Esophagus squamous epithelium (tissue), 5 donors: ENCODE results near the gene NCSTN. TPM values are rescaled to one million over a fixed set of nuclear protein-coding genes. Genes with fewer than 3 reads are reported as not detected.

Source experiments
- DNase-seq: peaks from one replicate; lab custom pipeline; 2025; lab: John Stamatoyannopoulos, UW
- H3K27ac ChIP-seq, 4 donors: fragments of 200-600 bp; sonication (generic); one replicate each; pipeline ENCODE4 v1.5.1; 2016 to 2019; ENCODE audit warnings: mild to moderate bottlenecking in 1 of 4
- H3K27me3 ChIP-seq, 4 donors: fragments of 200-600 bp; sonication (generic); 1 replicate in 3 of 4; 2 replicates in 1 of 4; pipeline versions ENCODE4 v1.5.1 to v1.6.0; 2017 to 2021; ENCODE audit warnings: antibody characterized with exemption in 1 of 4
- H3K36me3 ChIP-seq, 3 donors: fragments of 200-600 bp; sonication (generic); one replicate each; pipeline ENCODE4 v1.5.1; 2016 to 2019
- H3K4me1 ChIP-seq, 3 donors: fragments of 200-600 bp; sonication (generic); one replicate each; pipeline ENCODE4 v1.5.1; 2017 to 2019
- H3K4me3 ChIP-seq, 4 donors: fragments of 200-600 bp; sonication (generic); 1 replicate in 3 of 4; 2 replicates in 1 of 4; pipeline ENCODE4 v1.5.1; 2016 to 2019; ENCODE audit warnings: mild to moderate bottlenecking in 2 of 4, moderate library complexity in 1 of 4
- H3K9me3 ChIP-seq, 3 donors: fragments of 200-600 bp; sonication (generic); one replicate each; pipeline ENCODE4 v1.5.1; 2016 to 2019
- POLR2A ChIP-seq, 4 donors: fragments of 450-650 bp; IDR thresholded peaks; one replicate each; pipeline ENCODE4 v1.6.1; 2017; ENCODE audit warnings: antibody characterized with exemption in 4 of 4, mild to moderate bottlenecking in 4 of 4, moderate library complexity in 3 of 4
- WGBS, 2 donors: methylation state at CpG; one replicate each; pipeline ENCODE4 v1.1.5; 2018; 5-methylcytosine and 5-hydroxymethylcytosine counted together
- intact Hi-C: fragments of 100-400 bp; cut with DNase I; formaldehyde crosslinking; loops from one replicate; pipeline ENCODE4 v1.15.0; 2022
- total RNA-seq, 4 donors: library from RNA; depleted of rRNA; stranded (reverse); fragments of >200 nt; gene quantifications; one replicate each; pipeline ENCODE4 v1.1.0, GENCODE V29; 2016
- TF ChIP-seq, protein P1 (sequence below), 6 experiments: fragments of 450-650 bp in 4 of 6; fragments of 200-600 bp in 2 of 6; sonication (generic) in 2 of 6; IDR thresholded peaks; one replicate each; pipeline ENCODE4 v1.5.1; 2016 to 2019; ENCODE audit warnings: antibody characterized with exemption in 6 of 6, mild to moderate bottlenecking in 4 of 6, moderate library complexity in 4 of 6
- donor health status: DM: yes; HTN: yes; CAD: no.

NCSTN gene
- total RNA-seq, 4 donors from 2014 or later = 40.2 to 57.6 (median 49.8) TPM

DNA sequence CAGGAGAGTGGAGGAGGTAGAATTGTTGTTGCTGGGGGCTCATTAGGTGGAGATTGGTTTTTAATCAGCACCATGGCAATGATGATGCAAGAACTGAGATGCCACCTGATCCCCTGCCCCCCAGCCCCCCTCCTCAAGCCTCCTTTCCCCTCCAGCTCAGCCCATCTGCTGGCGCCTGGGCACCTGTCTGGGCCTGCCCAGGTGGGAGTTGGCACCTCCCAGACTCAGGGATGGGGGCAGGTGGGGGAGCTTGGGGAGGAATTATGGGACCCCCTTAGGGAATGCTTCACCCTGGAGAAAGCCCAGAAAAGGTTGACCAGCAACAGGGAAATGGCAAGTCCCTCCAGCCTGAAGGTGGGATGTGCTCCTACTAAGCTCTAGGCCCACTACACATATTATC is 22.1 kb downstream of the NCSTN start:
- peaks cover 0 to 10% (median 0%) of the 10 kb centered on the region in 4 donors for H3K27me3 ChIP-seq
- no peak overlapping the region for H3K27ac ChIP-seq
- WGBS, 2 donors = no CpG with 5 or more reads among the region's 1 CpG
- no peak for TF ChIP-seq POLR2A (IDR thresholded peaks at IDR 0.05)
- TF ChIP-seq, protein P1, sequence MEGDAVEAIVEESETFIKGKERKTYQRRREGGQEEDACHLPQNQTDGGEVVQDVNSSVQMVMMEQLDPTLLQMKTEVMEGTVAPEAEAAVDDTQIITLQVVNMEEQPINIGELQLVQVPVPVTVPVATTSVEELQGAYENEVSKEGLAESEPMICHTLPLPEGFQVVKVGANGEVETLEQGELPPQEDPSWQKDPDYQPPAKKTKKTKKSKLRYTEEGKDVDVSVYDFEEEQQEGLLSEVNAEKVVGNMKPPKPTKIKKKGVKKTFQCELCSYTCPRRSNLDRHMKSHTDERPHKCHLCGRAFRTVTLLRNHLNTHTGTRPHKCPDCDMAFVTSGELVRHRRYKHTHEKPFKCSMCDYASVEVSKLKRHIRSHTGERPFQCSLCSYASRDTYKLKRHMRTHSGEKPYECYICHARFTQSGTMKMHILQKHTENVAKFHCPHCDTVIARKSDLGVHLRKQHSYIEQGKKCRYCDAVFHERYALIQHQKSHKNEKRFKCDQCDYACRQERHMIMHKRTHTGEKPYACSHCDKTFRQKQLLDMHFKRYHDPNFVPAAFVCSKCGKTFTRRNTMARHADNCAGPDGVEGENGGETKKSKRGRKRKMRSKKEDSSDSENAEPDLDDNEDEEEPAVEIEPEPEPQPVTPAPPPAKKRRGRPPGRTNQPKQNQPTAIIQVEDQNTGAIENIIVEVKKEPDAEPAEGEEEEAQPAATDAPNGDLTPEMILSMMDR (IDR thresholded peaks at IDR 0.05) = no peak
- H3K9me3 ChIP-seq = no peaks in the 10 kb centered on the region
- DNase-seq = no peak
- H3K4me1 ChIP-seq = no peaks in the 10 kb centered on the region
- no peak overlapping the region for H3K4me3 ChIP-seq
- H3K36me3 ChIP-seq = peaks cover 0 to 11% (median 0%) of the 10 kb centered on the region in 3 donors
- intact Hi-C loops = no loop called here

DNA sequence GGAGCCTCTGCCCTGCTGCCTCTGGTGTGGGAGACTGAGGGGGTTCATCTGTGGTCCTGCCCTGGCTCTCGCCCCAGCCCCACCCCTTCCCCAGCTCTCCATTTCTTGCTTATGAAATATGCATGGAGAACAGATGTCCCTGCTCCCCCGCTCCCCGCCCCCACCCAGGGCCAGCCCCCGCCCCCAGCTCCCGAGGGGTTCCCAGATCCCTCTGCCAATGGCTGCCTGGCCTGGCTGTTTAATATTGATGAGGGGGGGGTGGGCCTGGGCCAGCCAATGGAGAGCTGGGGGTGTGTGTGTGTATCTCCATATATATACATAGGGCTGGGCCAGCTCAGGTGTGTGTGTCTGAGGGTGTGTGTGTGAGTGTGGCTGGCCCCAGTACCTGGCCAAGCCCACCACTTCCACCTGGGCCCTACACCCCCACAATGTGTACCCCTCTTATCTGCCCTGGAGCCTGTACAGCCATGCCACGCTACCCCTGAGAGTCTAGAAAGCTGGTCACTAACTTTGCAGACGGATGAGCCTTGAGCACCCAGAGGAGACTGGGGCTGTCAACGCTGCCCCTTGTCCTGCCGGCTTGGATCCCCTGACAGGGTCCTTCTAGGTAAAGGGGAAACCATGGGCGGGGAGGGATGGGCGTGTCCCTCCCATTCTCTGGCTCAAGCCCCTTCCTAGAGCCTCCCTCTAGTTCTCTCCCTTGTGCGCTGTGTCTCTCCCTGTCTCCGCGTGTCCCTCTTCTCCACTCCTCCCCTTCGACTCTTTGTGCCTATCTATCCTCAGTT is 23.7 kb downstream of the NCSTN start, which contains the start of gene NHLH1:
NHLH1 (plus strand) TSS at position 341 of the 785 bp plus-strand sequence. CDS start 3,661 bp downstream, outside the sequence.
- no peak for DNase-seq
- H3K4me3 ChIP-seq = no peak within 1 kb of the TSS
- intact Hi-C loops = no loop called here
- H3K27me3 ChIP-seq = peaks cover 0 to 26% (median 0%) of the 10 kb centered on the region in 4 donors
- TF ChIP-seq, protein P1 (IDR thresholded peaks at IDR 0.05) = no peak
- no peak for TF ChIP-seq POLR2A (IDR thresholded peaks at IDR 0.05)
- 72 to 76% methylated on average over 7 to 9 of the region's 15 CpGs for WGBS, 2 donors
- H3K27ac ChIP-seq = no peak within 1 kb of the TSS
- H3K9me3 ChIP-seq = no peaks in the 10 kb centered on the region
- no peaks in the 10 kb centered on the region for H3K4me1 ChIP-seq
- no peaks in the 10 kb centered on the region for H3K36me3 ChIP-seq

DNA sequence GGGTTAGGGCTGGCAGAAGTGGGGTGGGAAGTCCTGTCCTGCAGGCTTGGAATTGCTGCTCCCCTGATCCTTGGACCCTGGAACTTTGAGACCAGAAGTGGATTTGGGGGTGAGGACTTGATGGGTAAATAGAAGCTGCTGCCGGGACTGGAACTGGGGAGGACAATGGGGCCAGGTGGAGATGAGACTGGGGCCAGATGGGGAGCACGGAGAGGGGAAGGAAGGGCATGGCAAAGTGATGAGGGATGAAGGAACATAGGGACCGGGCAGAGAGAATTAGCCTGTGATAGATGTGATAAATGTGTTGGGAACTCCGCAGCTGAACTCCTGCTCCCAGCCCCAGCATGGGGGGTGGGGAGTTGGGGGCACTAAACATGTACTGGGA is 24.3 kb downstream of the NCSTN start:
- no peak for TF ChIP-seq POLR2A (IDR thresholded peaks at IDR 0.05)
- TF ChIP-seq, protein P1 (IDR thresholded peaks at IDR 0.05) = no peak
- Histone ChIP-seq H3K9me3 (no peaks in the 10 kb centered on the region), H3K27me3 (peaks cover 0 to 30% (median 0%) of the 10 kb centered on the region in 4 donors), H3K27ac (no peak overlapping the region), H3K4me3 (no peak overlapping the region), H3K4me1 (no peaks in the 10 kb centered on the region), H3K36me3 (no peaks in the 10 kb centered on the region)
- no peak for DNase-seq
- intact Hi-C loops = no loop called here
- 56 to 60% methylated on average over 4 of the region's 4 CpGs for WGBS, 2 donors

DNA sequence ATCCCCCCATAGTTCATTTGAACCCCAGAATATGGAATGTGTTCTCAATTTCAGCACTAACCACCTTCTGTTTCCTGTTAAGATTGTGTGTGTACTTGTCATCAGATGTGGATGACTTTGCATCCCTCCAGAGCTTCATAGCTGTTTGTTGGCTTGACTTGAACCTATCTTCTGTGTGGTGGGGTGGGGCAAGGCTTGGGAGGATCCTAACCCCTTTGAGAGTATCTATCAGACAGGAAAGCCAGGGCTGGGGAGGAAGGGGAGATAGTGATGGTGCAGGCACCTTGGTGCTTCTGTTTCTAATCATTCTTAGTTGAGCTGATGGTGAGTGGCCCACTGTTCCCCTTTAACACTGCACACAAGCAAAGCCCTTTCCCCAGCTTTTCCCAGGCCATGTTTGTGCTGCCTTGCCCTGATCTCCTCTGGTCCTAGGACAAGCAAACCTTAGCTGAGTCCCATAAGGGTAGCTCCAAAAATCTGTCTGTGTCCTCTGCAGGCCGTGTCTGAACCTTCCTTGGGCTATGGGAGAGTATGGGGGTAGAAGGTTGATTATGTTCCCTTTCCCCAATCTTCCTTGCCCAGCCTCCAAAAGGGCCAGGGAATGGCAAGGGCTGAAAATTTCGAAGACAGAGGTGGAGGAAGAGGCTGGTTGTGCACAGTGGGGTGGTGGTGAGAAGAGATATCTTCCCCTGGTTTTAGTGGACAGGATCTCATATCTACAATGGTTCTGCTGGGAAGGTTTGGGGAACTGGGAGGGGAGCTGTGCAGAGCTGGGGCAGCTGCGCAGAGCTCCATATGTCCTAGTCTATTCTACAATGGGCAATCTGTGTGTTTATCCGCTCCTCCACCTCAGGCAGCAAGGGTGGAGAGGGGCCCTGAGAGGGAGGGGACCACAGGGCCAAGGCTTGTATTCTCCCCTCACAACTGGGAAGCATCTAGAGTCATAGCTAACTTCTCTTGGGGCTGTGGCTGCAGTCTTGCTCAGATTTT is 25.0 kb downstream of the NCSTN start:
- WGBS, 2 donors = 79 to 84% methylated on average over 3 of the region's 4 CpGs
- Histone ChIP-seq H3K36me3 (no peaks in the 10 kb centered on the region), H3K4me3 (no peak overlapping the region), H3K27me3 (peaks cover 0 to 30% (median 0%) of the 10 kb centered on the region in 4 donors), H3K4me1 (no peaks in the 10 kb centered on the region), H3K27ac (no peak overlapping the region), H3K9me3 (no peaks in the 10 kb centered on the region)
- no peak for TF ChIP-seq POLR2A (IDR thresholded peaks at IDR 0.05)
- TF ChIP-seq, protein P1 (IDR thresholded peaks at IDR 0.05) = no peak
- no peak for DNase-seq
- intact Hi-C loops = no loop called here
